K562 (cell line): ENCODE results near the gene CCL27. TPM values are rescaled to one million over a fixed set of nuclear protein-coding genes. Genes with fewer than 3 reads are reported as not detected.

Source experiments
- CHD2 ChIP-seq: IDR thresholded peaks from 2 replicates; pipeline ENCODE4 v1.6.1; 2011; ENCODE audit warnings: low read depth, low read length
- CHD4 ChIP-seq: fragments of 200-600 bp; sonication (generic); IDR thresholded peaks from 3 replicates; pipeline ENCODE4 v1.6.1; 2012; ENCODE audit warnings: low read depth, mild to moderate bottlenecking, mixed read lengths, low read length, inconsistent platforms; ENCODE audit not compliant: insufficient read depth, insufficient replicate concordance, poor library complexity, severe bottlenecking
- HCFC1 ChIP-seq: IDR thresholded peaks from 2 replicates; pipeline ENCODE4 v1.6.1; 2012; ENCODE audit warnings: low read depth, low read length, improper control_type of control experiment
- POLR2AphosphoS5 ChIP-seq: IDR thresholded peaks from 2 replicates; pipeline ENCODE4 v1.6.1; 2011; ENCODE audit warnings: mild to moderate bottlenecking, low read depth, low read length, moderate library complexity; ENCODE audit not compliant: control insufficient read depth, insufficient read depth
- REST ChIP-seq, 2 experiments: fragments of 450-650 bp; formaldehyde crosslinking in 1 of 2; IDR thresholded peaks; 2 replicates each; pipeline versions ENCODE4 v1.4.0 to v1.6.1; 2014 to 2020; ENCODE audit warnings: mild to moderate bottlenecking in 2 of 2, borderline replicate concordance in 1 of 2, low read depth in 1 of 2
- RHOXF2B ChIP-seq: fragments of 250-450 bp; sonication (Bioruptor Pico); conservative IDR thresholded peaks from 2 replicates; pipeline ENCODE4 v1.5.1; 2021
- SMARCC2 ChIP-seq: fragments of 450-650 bp; IDR thresholded peaks from 2 replicates; pipeline ENCODE4 v1.6.1; 2017; ENCODE audit warnings: antibody characterized with exemption, moderate library complexity, mild to moderate bottlenecking, low read depth
- SRSF9 ChIP-seq: fragments of 200-400 bp; formaldehyde crosslinking; IDR thresholded peaks from 2 replicates; pipeline ENCODE4 v1.6.1; 2017; ENCODE audit warnings: low read depth, low read length, borderline replicate concordance
- TAL1 ChIP-seq: fragments of 450-650 bp; IDR thresholded peaks from 2 replicates; pipeline ENCODE4 v1.6.1; 2016; ENCODE audit warnings: mild to moderate bottlenecking
- U2AF2 ChIP-seq: fragments of 200-400 bp; formaldehyde crosslinking; optimal IDR thresholded peaks from 2 replicates; pipeline ENCODE3; 2017; ENCODE audit warnings: low read depth, mild to moderate bottlenecking, low read length
- ZFX ChIP-seq: sonication (generic); formaldehyde crosslinking; IDR thresholded peaks from 2 replicates; pipeline ENCODE4 v1.8.0; 2022; ENCODE audit warnings: mild to moderate bottlenecking, missing genetic modification reagents, moderate library complexity
- ZNF134 ChIP-seq: fragments of 250-450 bp; sonication (Bioruptor Pico); conservative IDR thresholded peaks from 2 replicates; pipeline ENCODE4 v1.4.0; 2020
- ZNF75A ChIP-seq: fragments of 450-650 bp; formaldehyde crosslinking; IDR thresholded peaks from 2 replicates; pipeline ENCODE4 v1.4.0; 2020; ENCODE audit warnings: mild to moderate bottlenecking
- polyA plus RNA-seq, 8 experiments: library from polyadenylated mRNA; depleted of rRNA in 4 of 8; stranded (reverse) in 5 of 8; unstranded in 3 of 8; fragments of >200 nt; fragmentation: Nextera tagmentation in 2 of 8; fragmentation: Illumina TruSeq in 1 of 8; extraction: Ambion mirVana in 2 of 8; extraction: Trizol in 1 of 8; gene quantifications; 2 replicates each; pipeline versions ENCODE4 v1.2.1 to v1.2.3, GENCODE V29; 2011 to 2014; ENCODE audit warnings: inconsistent platforms in 1 of 8, missing spikeins in 1 of 8
- total RNA-seq, 7 experiments: library from RNA; depleted of rRNA in 6 of 7; stranded (reverse); fragments of >200 nt in 6 of 7; fragmentation: Illumina TruSeq in 2 of 7; extraction: Trizol in 2 of 7; gene quantifications; 2 replicates each; pipeline versions ENCODE4 v1.2.1 to v1.2.3, GENCODE V29; 2011 to 2021; ENCODE audit warnings: low replicate concordance in 1 of 7
- TF ChIP-seq, protein P1 (sequence below): fragments of 450-650 bp; IDR thresholded peaks from 2 replicates; pipeline ENCODE4 v1.6.1; 2018; ENCODE audit warnings: mild to moderate bottlenecking, low read depth; ENCODE audit not compliant: partially characterized antibody

The CCL27 gene
- total and polyA plus RNA-seq, 9 of the 15 experiments (the other 6 are each of a cell fraction or from before 2014, with no cell fraction given), result 0.10 to 0.53 (median 0.27) TPM; not detected in 5

DNA sequence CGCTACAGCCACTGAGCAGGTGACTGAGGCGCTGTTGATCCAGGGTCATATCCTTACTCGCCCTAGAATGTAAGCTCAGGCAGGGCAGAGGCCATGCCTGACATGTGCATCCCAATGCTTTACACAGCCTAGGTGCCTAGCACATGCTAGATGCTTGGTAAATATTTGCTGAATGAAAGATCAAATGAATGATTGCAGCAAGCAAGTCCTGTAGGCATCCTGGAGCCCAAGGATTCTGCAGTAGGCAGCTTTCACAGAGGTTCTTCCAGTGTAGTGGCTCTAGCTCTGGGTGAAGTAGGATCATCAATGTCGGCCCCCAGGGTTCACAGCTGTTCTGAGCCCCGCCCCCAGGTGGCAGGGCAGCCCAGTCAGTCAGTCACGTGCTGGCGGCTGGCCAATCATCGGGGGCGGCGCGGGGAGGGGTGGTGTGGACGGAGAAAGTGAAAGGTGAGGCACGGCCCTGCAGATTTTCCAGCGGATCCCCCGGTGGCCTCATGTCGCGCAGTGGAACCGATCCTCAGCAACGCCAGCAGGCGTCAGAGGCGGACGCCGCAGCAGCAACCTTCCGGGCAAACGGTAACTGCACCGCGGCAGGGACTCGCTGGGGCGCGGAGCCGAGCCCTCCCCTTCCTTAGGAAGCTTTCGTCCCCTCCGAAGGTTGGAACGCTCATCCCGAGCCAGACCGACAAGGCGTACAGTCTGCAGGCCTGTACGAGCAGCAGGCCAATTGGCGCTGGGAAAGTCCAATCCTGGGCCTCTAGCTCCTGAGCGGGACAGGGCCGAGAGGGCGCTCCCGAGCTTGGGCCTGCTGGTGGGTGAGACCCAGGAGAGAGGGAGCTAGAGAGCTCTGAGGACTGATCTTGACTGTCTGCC, 16.0 kb downstream of the CCL27 start, which contains the start of gene GALT (continued):
- TF ChIP-seq CHD2 (peak; percentile 55; the same call in 1 of the 2 replicates), REST (IDR thresholded peaks at IDR 0.05; ENCODE audit: borderline replicate concordance) (peak; percentile 84), REST (CRISPR knock-in tag; IDR thresholded peaks at IDR 0.05; ENCODE audit: low read depth) (no peak), U2AF2 (no peak), SRSF9 (no peak), ZNF134 (no peak), ZFX (CRISPR knock-in tag) (peak; percentile 93), CHD4 (no peak), SMARCC2 (peak; percentile 23; the same call in 1 of the 2 replicates), POLR2AphosphoS5 (no peak), HCFC1 (no peak; the same call in 1 of the 2 replicates), TAL1 (no peak), ZNF75A (CRISPR knock-in tag) (no peak), RHOXF2B (CRISPR knock-in tag) (no peak)
- TF ChIP-seq, protein P1, sequence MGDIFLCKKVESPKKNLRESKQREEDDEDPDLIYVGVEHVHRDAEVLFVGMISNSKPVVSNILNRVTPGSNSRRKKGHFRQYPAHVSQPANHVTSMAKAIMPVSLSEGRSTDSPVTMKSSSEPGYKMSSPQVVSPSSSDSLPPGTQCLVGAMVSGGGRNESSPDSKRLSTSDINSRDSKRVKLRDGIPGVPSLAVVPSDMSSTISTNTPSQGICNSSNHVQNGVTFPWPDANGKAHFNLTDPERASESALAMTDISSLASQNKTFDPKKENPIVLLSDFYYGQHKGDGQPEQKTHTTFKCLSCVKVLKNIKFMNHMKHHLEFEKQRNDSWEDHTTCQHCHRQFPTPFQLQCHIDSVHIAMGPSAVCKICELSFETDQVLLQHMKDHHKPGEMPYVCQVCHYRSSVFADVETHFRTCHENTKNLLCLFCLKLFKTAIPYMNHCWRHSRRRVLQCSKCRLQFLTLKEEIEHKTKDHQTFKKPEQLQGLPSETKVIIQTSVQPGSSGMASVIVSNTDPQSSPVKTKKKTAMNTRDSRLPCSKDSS, result no peak
